Mesenchymal stem cell (in vitro differentiated cells and primary cell): ENCODE data around the gene ALPL.

ENCODE experiments used
- DNase-seq: peaks from one replicate; pipeline ENCODE4 v3.0.0-alpha.2; 2013
- H2AFZ ChIP-seq: one replicate; pipeline ENCODE4 v1.6.1; 2013; ENCODE audit warnings: low read depth, mild to moderate bottlenecking, control low read depth, inconsistent platforms, low read length, moderate library complexity
- H2AK5ac ChIP-seq: 2 replicates; pipeline ENCODE4 v1.6.1; 2013; ENCODE audit warnings: low read length, moderate library complexity, mild to moderate bottlenecking, inconsistent platforms; ENCODE audit not compliant: severe bottlenecking
- H2BK120ac ChIP-seq: one replicate; pipeline ENCODE4 v1.6.1; 2013; ENCODE audit warnings: low read depth, mild to moderate bottlenecking, inconsistent platforms, low read length, moderate library complexity
- H2BK12ac ChIP-seq, 2 experiments: one replicate each; pipeline ENCODE4 v1.6.1; 2013; ENCODE audit warnings: inconsistent platforms in 2 of 2, low read length in 2 of 2, mild to moderate bottlenecking in 2 of 2, moderate library complexity in 2 of 2, control low read depth in 1 of 2
- H2BK15ac ChIP-seq: one replicate; pipeline ENCODE4 v1.6.1; 2013; ENCODE audit warnings: mild to moderate bottlenecking, low read depth, inconsistent platforms; ENCODE audit not compliant: poor library complexity, severe bottlenecking
- H2BK5ac ChIP-seq: 2 replicates; pipeline ENCODE4 v1.6.1; 2013; ENCODE audit warnings: low read depth, mild to moderate bottlenecking, low read length, control low read depth, inconsistent platforms; ENCODE audit not compliant: poor library complexity, severe bottlenecking
- H3K14ac ChIP-seq, 2 experiments: one replicate each; pipeline ENCODE4 v1.6.1; 2013; ENCODE audit warnings: inconsistent platforms in 2 of 2, low read length in 2 of 2, control low read depth in 1 of 2, mild to moderate bottlenecking in 1 of 2, moderate library complexity in 1 of 2
- H3K18ac ChIP-seq, 2 experiments: one replicate each; pipeline ENCODE4 v1.6.1; 2013; ENCODE audit warnings: inconsistent platforms in 2 of 2, low read length in 2 of 2, control low read depth in 1 of 2, low read depth in 1 of 2, mild to moderate bottlenecking in 1 of 2
- H3K23ac ChIP-seq, 2 experiments: one replicate each; pipeline ENCODE4 v1.6.1; 2013; ENCODE audit warnings: inconsistent platforms in 2 of 2, low read length in 2 of 2, mild to moderate bottlenecking in 2 of 2, moderate library complexity in 2 of 2, control low read depth in 1 of 2
- H3K27ac ChIP-seq: 2 replicates; pipeline ENCODE4 v1.5.1; 2013; ENCODE audit warnings: mild to moderate bottlenecking, moderate library complexity, low read length, control low read depth, inconsistent platforms; ENCODE audit not compliant: poor library complexity, severe bottlenecking
- H3K27me3 ChIP-seq, 2 experiments: 2 replicates each; pipeline versions ENCODE4 v1.6.1 to v1.7.0; 2013; ENCODE audit warnings: low read length in 2 of 2, mild to moderate bottlenecking in 2 of 2, moderate library complexity in 2 of 2, control low read depth in 1 of 2, inconsistent platforms in 1 of 2; ENCODE audit not compliant: control insufficient read depth in 1 of 2, insufficient read depth in 1 of 2
- H3K36me3 ChIP-seq, 2 experiments: 2 replicates each; pipeline versions ENCODE4 v1.6.1 to v1.7.0; 2013; ENCODE audit warnings: low read length in 2 of 2, control low read depth in 1 of 2, inconsistent platforms in 1 of 2, low read depth in 1 of 2, mild to moderate bottlenecking in 1 of 2; ENCODE audit not compliant: insufficient read depth in 2 of 2, control insufficient read depth in 1 of 2
- H3K4ac ChIP-seq, 2 experiments: one replicate each; pipeline ENCODE4 v1.6.1; 2013; ENCODE audit warnings: inconsistent platforms in 2 of 2, low read length in 2 of 2, mild to moderate bottlenecking in 2 of 2, moderate library complexity in 2 of 2, control low read depth in 1 of 2, low read depth in 1 of 2
- H3K4me1 ChIP-seq: 2 replicates; pipeline ENCODE4 v1.6.1; 2013; ENCODE audit warnings: low read depth, low read length, control low read depth; ENCODE audit not compliant: control insufficient read depth, insufficient read depth
- H3K4me2 ChIP-seq: 2 replicates; pipeline ENCODE4 v1.6.1; 2013; ENCODE audit warnings: low read length, mild to moderate bottlenecking, inconsistent platforms; ENCODE audit not compliant: poor library complexity, severe bottlenecking
- H3K4me3 ChIP-seq, 2 experiments: 2 replicates each; pipeline versions ENCODE4 v1.5.1 to v1.7.0; 2013; ENCODE audit warnings: low read length in 2 of 2, mild to moderate bottlenecking in 2 of 2, control low read depth in 1 of 2, low read depth in 1 of 2; ENCODE audit not compliant: insufficient read depth in 1 of 2
- H3K79me1 ChIP-seq: replicated peaks from 2 replicates; pipeline ENCODE4 v1.6.1; 2013; ENCODE audit warnings: mild to moderate bottlenecking, control low read depth, low read length, inconsistent platforms; ENCODE audit not compliant: poor library complexity, severe bottlenecking
- H3K9ac ChIP-seq: 2 replicates; pipeline ENCODE4 v1.7.0; 2013; ENCODE audit warnings: mild to moderate bottlenecking, low read length, moderate library complexity
- H3K9me3 ChIP-seq: 2 replicates; pipeline ENCODE4 v1.7.0; 2013; ENCODE audit warnings: mild to moderate bottlenecking, low read length; ENCODE audit not compliant: control insufficient read depth
- H4K8ac ChIP-seq: one replicate; pipeline ENCODE4 v1.6.1; 2013; ENCODE audit warnings: inconsistent platforms, mild to moderate bottlenecking, low read length, moderate library complexity
- H4K91ac ChIP-seq: one replicate; pipeline ENCODE4 v1.6.1; 2013; ENCODE audit warnings: mild to moderate bottlenecking, low read length, inconsistent platforms
- WGBS: methylation state at CpG from one replicate; pipeline ENCODE4 v1.1.7; 2013; ENCODE audit warnings: mixed read lengths; 5-methylcytosine and 5-hydroxymethylcytosine counted together

Gene ALPL

DNA sequence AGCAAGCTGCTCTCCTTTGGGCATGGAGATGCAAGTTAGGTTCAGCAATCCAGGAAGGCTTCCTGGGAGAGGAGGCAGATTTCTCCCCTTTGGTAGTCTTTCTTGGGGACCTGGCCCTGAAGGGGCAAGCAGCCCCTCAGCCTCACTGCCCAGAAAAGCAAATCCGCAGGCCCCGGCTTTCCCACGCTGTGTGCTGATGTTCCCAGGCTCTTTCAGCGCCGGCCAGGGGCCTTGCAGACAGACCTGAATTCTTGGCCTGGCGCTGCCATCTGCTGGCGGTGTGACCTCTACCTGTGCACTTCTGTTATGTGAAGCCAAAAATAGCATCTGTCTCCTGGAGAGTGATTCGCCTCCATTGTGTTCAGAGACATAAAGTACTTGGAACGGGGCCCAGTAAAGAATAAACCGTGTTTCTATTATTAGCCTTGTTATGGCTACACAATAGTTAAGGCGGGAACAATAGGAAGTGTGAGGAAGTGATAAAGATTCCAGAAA, 64.8 kb downstream of the ALPL start:
- Histone ChIP-seq H3K27ac (no peak overlapping the region), H3K4me3 (no peak overlapping the region), H3K9me3 (no peaks in the 10 kb centered on the region), H3K36me3 (peaks cover 0 to 3% of the 10 kb centered on the region in 2 experiments), H3K9ac (peak overlapping the region; percentile 20), H2BK12ac (no peak overlapping the region), H3K4me1 (peaks cover 25% of the 10 kb centered on the region), H4K91ac (no peak overlapping the region), H3K79me1 (no peaks in the 10 kb centered on the region), H3K23ac (no peak overlapping the region), H2AFZ (no peak overlapping the region), H3K4ac (no peak overlapping the region), H3K27me3 (no peaks in the 10 kb centered on the region), H3K14ac (no peak overlapping the region), H3K18ac (no peak overlapping the region), H2BK5ac (no peak overlapping the region), H2BK120ac (no peak overlapping the region), H2AK5ac (no peak overlapping the region), H2BK15ac (no peak overlapping the region), H3K4me2 (no peak overlapping the region), H4K8ac (no peak overlapping the region)
- 35% methylated on average over 10 of the region's 11 CpGs for WGBS
- DNase-seq: peak; percentile 56

DNA sequence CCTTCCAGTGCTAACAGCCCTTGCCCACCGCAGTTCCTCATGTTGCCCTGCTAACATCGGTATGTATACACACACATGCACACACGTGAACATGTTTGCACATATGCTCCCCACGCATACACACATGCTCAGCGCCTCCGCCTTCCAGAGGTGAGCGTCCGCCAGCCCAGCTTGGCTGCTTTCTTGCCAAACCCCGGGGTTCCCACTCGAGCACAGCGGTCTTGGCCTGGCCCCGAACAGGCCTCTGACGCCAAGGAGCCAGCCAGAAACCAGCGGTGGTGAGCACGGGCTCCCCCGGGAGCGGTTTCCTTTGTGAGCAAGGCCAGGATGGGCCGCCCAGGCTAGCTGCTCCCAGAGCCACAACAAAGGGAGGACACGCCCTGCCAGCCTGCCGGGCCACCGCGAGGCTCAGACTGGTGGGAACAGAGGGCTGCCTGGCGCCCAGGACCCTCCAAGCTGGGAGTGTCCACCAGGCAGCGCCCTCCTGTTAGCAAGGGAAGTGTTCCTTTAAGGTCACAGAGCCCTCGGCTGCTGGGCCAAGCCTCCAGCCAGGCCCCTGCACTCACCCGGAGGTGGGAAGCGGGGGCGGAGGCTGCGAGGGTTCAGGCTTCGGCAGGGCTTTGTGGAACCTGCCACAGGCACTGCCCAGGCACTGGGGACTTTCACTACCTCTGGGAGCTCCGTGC, 65.4 kb downstream of the ALPL start:
- 60% methylated on average over 30 of the region's 31 CpGs for WGBS
- H3K4me1 ChIP-seq: peaks cover 22% of the 10 kb centered on the region
- peak overlapping the region in 1 of 2 experiments; percentile 12 for H2BK12ac ChIP-seq
- no peak overlapping the region for H3K14ac ChIP-seq
- no peak overlapping the region for H2AFZ ChIP-seq
- no peak overlapping the region for H2BK5ac ChIP-seq
- no peak overlapping the region for H2BK15ac ChIP-seq
- no peaks in the 10 kb centered on the region for H3K79me1 ChIP-seq
- H3K9me3 ChIP-seq: no peaks in the 10 kb centered on the region
- H4K91ac ChIP-seq: no peak overlapping the region
- no peak overlapping the region for H3K27ac ChIP-seq
- no peak overlapping the region for H3K4ac ChIP-seq
- H3K9ac ChIP-seq: peak overlapping the region; percentile 20
- no peak overlapping the region for H3K23ac ChIP-seq
- H4K8ac ChIP-seq: peak overlapping the region; percentile 8
- H3K27me3 ChIP-seq: peaks cover 0 to under 1% of the 10 kb centered on the region in 2 experiments
- H3K18ac ChIP-seq: peak overlapping the region in 1 of 2 experiments; percentile 58
- no peak overlapping the region for H2BK120ac ChIP-seq
- peaks cover 0 to 3% of the 10 kb centered on the region in 2 experiments for H3K36me3 ChIP-seq
- no peak overlapping the region for H3K4me2 ChIP-seq
- H2AK5ac ChIP-seq: no peak overlapping the region
- no peak overlapping the region for H3K4me3 ChIP-seq
- peak; percentile 16 for DNase-seq

DNA sequence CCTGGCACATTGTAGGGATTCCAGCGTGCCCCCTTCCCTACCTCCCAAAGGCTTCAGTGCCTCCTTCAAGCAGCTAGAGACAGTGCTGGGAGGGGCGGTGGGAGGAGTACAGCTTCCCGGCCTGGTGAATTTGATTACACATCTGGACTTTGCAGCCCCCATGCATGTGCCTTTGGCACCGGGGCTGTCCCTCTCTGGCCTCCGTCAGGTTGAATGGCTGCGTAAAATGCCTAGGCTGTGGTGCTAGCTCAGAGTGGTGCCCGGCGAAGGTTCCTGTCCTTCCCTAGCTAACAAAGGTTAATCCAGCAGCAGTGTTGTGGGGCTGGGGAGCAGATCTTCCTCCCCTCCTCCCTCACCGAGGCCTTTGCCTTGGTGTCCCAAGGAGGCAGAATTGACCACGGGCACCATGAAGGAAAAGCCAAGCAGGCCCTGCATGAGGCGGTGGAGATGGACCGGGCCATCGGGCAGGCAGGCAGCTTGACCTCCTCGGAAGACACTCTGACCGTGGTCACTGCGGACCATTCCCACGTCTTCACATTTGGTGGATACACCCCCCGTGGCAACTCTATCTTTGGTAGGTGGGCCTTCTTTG, 66.2 kb downstream of the ALPL start:
- Histone ChIP-seq H3K9ac (no peak overlapping the region), H2AK5ac (peak overlapping the region; percentile 24), H2AFZ (no peak overlapping the region), H3K4me1 (peaks cover 19% of the 10 kb centered on the region), H2BK12ac (no peak overlapping the region), H4K8ac (no peak overlapping the region), H2BK5ac (no peak overlapping the region), H3K4ac (no peak overlapping the region), H3K23ac (no peak overlapping the region), H3K14ac (no peak overlapping the region), H3K18ac (no peak overlapping the region), H3K9me3 (no peaks in the 10 kb centered on the region), H3K79me1 (no peaks in the 10 kb centered on the region), H3K4me2 (no peak overlapping the region), H3K36me3 (no peaks in the 10 kb centered on the region), H3K27me3 (peaks cover 0 to 3% of the 10 kb centered on the region in 2 experiments), H2BK15ac (no peak overlapping the region), H2BK120ac (no peak overlapping the region), H3K27ac (no peak overlapping the region), H3K4me3 (no peak overlapping the region), H4K91ac (no peak overlapping the region)
- 94% methylated on average over 18 of the region's 18 CpGs for WGBS
- DNase-seq: no peak

DNA sequence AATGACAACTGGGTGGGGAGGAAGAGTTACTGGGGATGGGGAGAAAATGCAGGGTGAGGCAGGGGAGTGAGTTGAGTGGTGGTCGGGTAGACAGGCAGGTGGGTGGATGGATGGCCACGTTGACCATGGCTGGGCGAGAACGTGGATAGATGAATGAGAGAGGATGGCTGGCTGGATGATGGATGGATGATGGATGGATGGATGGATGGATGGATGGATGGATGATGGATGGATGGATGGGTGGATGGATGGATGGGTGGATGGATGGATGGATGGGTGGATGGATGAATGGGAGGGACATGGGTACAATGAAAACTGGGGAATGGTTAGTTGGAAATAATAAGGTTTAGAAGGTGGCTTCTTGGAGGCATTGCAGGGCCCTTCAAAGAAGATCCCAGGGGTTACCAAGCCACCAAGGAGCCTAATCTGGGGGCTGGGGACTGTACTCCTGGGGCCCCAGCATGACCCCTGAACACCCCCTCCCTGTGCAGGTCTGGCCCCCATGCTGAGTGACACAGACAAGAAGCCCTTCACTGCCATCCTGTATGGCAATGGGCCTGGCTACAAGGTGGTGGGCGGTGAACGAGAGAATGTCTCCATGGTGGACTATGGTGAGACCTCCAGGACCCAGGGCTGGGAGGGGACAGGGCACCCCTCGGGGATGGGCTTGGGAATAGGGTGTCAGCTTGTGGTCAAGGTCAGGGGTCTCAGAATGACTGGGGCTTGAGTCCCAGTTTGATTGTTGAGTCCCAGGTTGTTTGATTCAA, 67.0 kb downstream of the ALPL start:
- Histone ChIP-seq H3K4me1 (peaks cover 19% of the 10 kb centered on the region), H3K9me3 (no peaks in the 10 kb centered on the region), H2BK120ac (no peak overlapping the region), H3K14ac (peak overlapping the region in 1 of 2 experiments; percentile 32), H2BK15ac (no peak overlapping the region), H3K79me1 (no peaks in the 10 kb centered on the region), H3K18ac (no peak overlapping the region), H3K4ac (no peak overlapping the region), H4K91ac (no peak overlapping the region), H2AFZ (no peak overlapping the region), H3K36me3 (no peaks in the 10 kb centered on the region), H3K27me3 (peaks cover 0 to 6% of the 10 kb centered on the region in 2 experiments), H4K8ac (no peak overlapping the region), H2AK5ac (no peak overlapping the region), H2BK5ac (no peak overlapping the region), H2BK12ac (peak overlapping the region in 1 of 2 experiments; percentile 15), H3K9ac (no peak overlapping the region), H3K4me2 (no peak overlapping the region), H3K4me3 (no peak overlapping the region), H3K27ac (no peak overlapping the region), H3K23ac (no peak overlapping the region)
- 96% methylated on average over 7 of the region's 7 CpGs for WGBS
- no peak for DNase-seq
